CD4-positive, alpha-beta T cell (primary cell): Measurements from ENCODE around the gene TARS2. TPM values are rescaled to one million over a fixed set of nuclear protein-coding genes. Genes with fewer than 3 reads are reported as not detected.

Experiments
- ATAC-seq: fragments of 200-7000 bp; cut with Tn5 transposase; one replicate; pipeline ENCODE4 v1.10.0; 2022; ENCODE audit warnings: mild to moderate bottlenecking; ENCODE audit not compliant: poor library complexity
- CTCF ChIA-PET: fragments of 350-600 bp; sonication (Branson Sonifier 250); formaldehyde crosslinking; loops from one replicate; lab custom pipeline; 2021; ENCODE audit warnings: antibody characterized with exemption, inconsistent platforms; lab: Charles Lee
- POLR2A ChIA-PET: fragments of 350-600 bp; sonication (Branson Sonifier 250); formaldehyde crosslinking; loops from one replicate; lab custom pipeline; 2021; ENCODE audit warnings: antibody characterized with exemption, inconsistent platforms; lab: Charles Lee
- DNase-seq, 14 experiments: peaks; one replicate each; pipeline ENCODE4 v3.0.0-alpha.2; 2013 to 2020; ENCODE audit warnings: mixed read lengths in 2 of 14
- H3K27ac ChIP-seq, 2 donors: one replicate each; pipeline versions ENCODE4 v1.5.1 to v1.7.0; 2013; ENCODE audit warnings: low read length in 2 of 2, low read depth in 1 of 2, mild to moderate bottlenecking in 1 of 2
- H3K27me3 ChIP-seq, 2 experiments: 1 replicate in 1 of 2; 2 replicates in 1 of 2; pipeline versions ENCODE4 v1.6.1 to v1.7.0; 2013; ENCODE audit warnings: low read length in 2 of 2, control low read depth in 1 of 2, mild to moderate bottlenecking in 1 of 2, moderate library complexity in 1 of 2; ENCODE audit not compliant: insufficient read depth in 2 of 2, control insufficient read depth in 1 of 2
- H3K36me3 ChIP-seq: one replicate; pipeline ENCODE4 v1.6.1; 2013; ENCODE audit warnings: low read length, control low read depth; ENCODE audit not compliant: insufficient read depth
- H3K4me1 ChIP-seq: one replicate; pipeline ENCODE4 v1.6.1; 2013; ENCODE audit warnings: low read length, control low read depth; ENCODE audit not compliant: insufficient read depth
- H3K4me3 ChIP-seq: one replicate; pipeline ENCODE4 v1.5.1; 2013; ENCODE audit warnings: mild to moderate bottlenecking, low read length, moderate library complexity
- H3K9me3 ChIP-seq, 2 experiments: 1 replicate in 1 of 2; 2 replicates in 1 of 2; pipeline versions ENCODE4 v1.6.1 to v1.7.0; 2013; ENCODE audit warnings: low read length in 2 of 2, mild to moderate bottlenecking in 2 of 2, control low read depth in 1 of 2, moderate library complexity in 1 of 2; ENCODE audit not compliant: control insufficient read depth in 1 of 2, insufficient read depth in 1 of 2
- H3K27ac Mint-ChIP-seq: one replicate; pipeline ENCODE4 v1.8.0; 2020; ENCODE audit warnings: mixed read lengths
- H3K27me3 Mint-ChIP-seq: one replicate; pipeline ENCODE4 v1.8.0; 2021; ENCODE audit warnings: mixed read lengths
- H3K36me3 Mint-ChIP-seq: one replicate; pipeline ENCODE4 v1.8.0; 2021; ENCODE audit warnings: low read depth, mixed read lengths
- H3K4me1 Mint-ChIP-seq: one replicate; pipeline ENCODE4 v1.8.0; 2021; ENCODE audit warnings: low read depth, mixed read lengths
- H3K4me3 Mint-ChIP-seq: one replicate; pipeline ENCODE4 v1.8.0; 2020; ENCODE audit warnings: mild to moderate bottlenecking, mixed read lengths
- H3K9me3 Mint-ChIP-seq: one replicate; pipeline ENCODE4 v1.8.0; 2020; ENCODE audit warnings: mixed read lengths
- CTCF ChIP-seq: fragments of 200-600 bp; IDR thresholded peaks from one replicate; pipeline ENCODE4 v1.8.0; 2022; ENCODE audit warnings: antibody characterized with exemption, mild to moderate bottlenecking
- intact Hi-C, 2 experiments: fragments of 100-400 bp; cut with DNase I in 1 of 2; cut with micrococcal nuclease in 1 of 2; formaldehyde crosslinking; loops; one replicate each; pipeline versions ENCODE4 v1.15.1 to v1.9.0; 2023 to 2025; cut with DNase I, micrococcal nuclease
- total RNA-seq, 174 experiments: library from RNA in 2 of 174; stranded (reverse) in 2 of 174; gene quantifications; one replicate each; pipeline ENCODE4 v1.2.3 and lab custom pipeline; 2021 to 2026

TARS2 gene
- total RNA-seq, 2 experiments from 2014 or later, result 22.8 to 25.3 TPM

- H3K27me3 Mint-ChIP-seq, result no peaks in the 10 kb centered on the region
- peaks cover 10% of the 10 kb centered on the region for H3K36me3 ChIP-seq
- H3K4me3 ChIP-seq, result no peak overlapping the region
- TF ChIP-seq CTCF, result no peak
- H3K4me1 ChIP-seq, result peaks cover 17% of the 10 kb centered on the region
- H3K4me1 Mint-ChIP-seq, result peaks cover 16% of the 10 kb centered on the region
- ATAC-seq, result no peak
- H3K4me3 Mint-ChIP-seq, result no peak overlapping the region
- H3K36me3 Mint-ChIP-seq, result peaks cover 6% of the 10 kb centered on the region
- H3K9me3 ChIP-seq, result no peaks in the 10 kb centered on the region
- intact Hi-C loops, result no loop called here
- no peak overlapping the region for H3K27ac Mint-ChIP-seq
- ChIA-PET CTCF (interaction anchor here (0.6 kb wide), 1 partner anchor 75 kb away, joined by 3 read pairs; no protein-coding TSS in a partner anchor), POLR2A (no interaction called here)
- H3K9me3 Mint-ChIP-seq, result no peaks in the 10 kb centered on the region
- H3K27ac ChIP-seq, result no peak overlapping the region
- H3K27me3 ChIP-seq, result no peaks in the 10 kb centered on the region
- DNase-seq, result no peak
These were observed 24.3 kb downstream of the TARS2 start for GRCh38 chr1:150511551-150511950.

- H3K27ac Mint-ChIP-seq, result no peak overlapping the region
- no peaks in the 10 kb centered on the region for H3K27me3 Mint-ChIP-seq
- no peak for ATAC-seq
- peaks cover 20% of the 10 kb centered on the region for H3K4me1 Mint-ChIP-seq
- no peaks in the 10 kb centered on the region for H3K9me3 ChIP-seq
- peaks cover 4% of the 10 kb centered on the region for H3K36me3 ChIP-seq
- H3K4me3 ChIP-seq, result no peak overlapping the region
- TF ChIP-seq CTCF, result no peak
- intact Hi-C loops, result no loop called here
- no peaks in the 10 kb centered on the region for H3K27me3 ChIP-seq
- CTCF ChIA-PET, result interaction anchor here (0.6 kb wide), 2 partner anchors 75 to 245 kb away, joined by 3 read pairs; no protein-coding TSS in a partner anchor
- H3K36me3 Mint-ChIP-seq, result peaks cover under 1% of the 10 kb centered on the region
- peaks cover 17% of the 10 kb centered on the region for H3K4me1 ChIP-seq
- no peak for DNase-seq
- H3K27ac ChIP-seq, result no peak overlapping the region
- POLR2A ChIA-PET, result no interaction called here
- no peaks in the 10 kb centered on the region for H3K9me3 Mint-ChIP-seq
- no peak overlapping the region for H3K4me3 Mint-ChIP-seq
These were observed 24.9 kb downstream of the TARS2 start for GRCh38 chr1:150511985-150512660.

- Histone ChIP-seq H3K27me3 (no peaks in the 10 kb centered on the region), H3K36me3 (no peaks in the 10 kb centered on the region), H3K27ac (no peak overlapping the region), H3K9me3 (no peaks in the 10 kb centered on the region), H3K4me3 (no peak overlapping the region), H3K4me1 (peaks cover 17% of the 10 kb centered on the region)
- no peak overlapping the region for H3K4me3 Mint-ChIP-seq
- TF ChIP-seq CTCF, result no peak
- intact Hi-C loops, result no loop called here
- DNase-seq, result no peak
- ChIA-PET CTCF (interaction anchor here (0.6 kb wide), 1 partner anchor 244 kb away, joined by 3 read pairs; no protein-coding TSS in a partner anchor), POLR2A (no interaction called here)
- peaks cover 20% of the 10 kb centered on the region for H3K4me1 Mint-ChIP-seq
- H3K9me3 Mint-ChIP-seq, result no peaks in the 10 kb centered on the region
- H3K36me3 Mint-ChIP-seq, result no peaks in the 10 kb centered on the region
- no peak for ATAC-seq
- H3K27me3 Mint-ChIP-seq, result no peaks in the 10 kb centered on the region
- no peak overlapping the region for H3K27ac Mint-ChIP-seq
These were observed 25.6 kb downstream of the TARS2 start for GRCh38 chr1:150512846-150513245.
